C4-2B (cell line): ENCODE measurements around the gene SNX8.

Experiments
- ZFX ChIP-seq: fragments of 450-650 bp; IDR thresholded peaks from 2 replicates; pipeline ENCODE4 v1.6.1; 2017
- TF ChIP-seq, protein P1 (sequence below): fragments of 450-650 bp; conservative IDR thresholded peaks from 2 replicates; pipeline ENCODE4 v1.5.1; 2017; ENCODE audit warnings: mild to moderate bottlenecking

- TF ChIP-seq ZFX = no peak
- TF ChIP-seq, protein P1, sequence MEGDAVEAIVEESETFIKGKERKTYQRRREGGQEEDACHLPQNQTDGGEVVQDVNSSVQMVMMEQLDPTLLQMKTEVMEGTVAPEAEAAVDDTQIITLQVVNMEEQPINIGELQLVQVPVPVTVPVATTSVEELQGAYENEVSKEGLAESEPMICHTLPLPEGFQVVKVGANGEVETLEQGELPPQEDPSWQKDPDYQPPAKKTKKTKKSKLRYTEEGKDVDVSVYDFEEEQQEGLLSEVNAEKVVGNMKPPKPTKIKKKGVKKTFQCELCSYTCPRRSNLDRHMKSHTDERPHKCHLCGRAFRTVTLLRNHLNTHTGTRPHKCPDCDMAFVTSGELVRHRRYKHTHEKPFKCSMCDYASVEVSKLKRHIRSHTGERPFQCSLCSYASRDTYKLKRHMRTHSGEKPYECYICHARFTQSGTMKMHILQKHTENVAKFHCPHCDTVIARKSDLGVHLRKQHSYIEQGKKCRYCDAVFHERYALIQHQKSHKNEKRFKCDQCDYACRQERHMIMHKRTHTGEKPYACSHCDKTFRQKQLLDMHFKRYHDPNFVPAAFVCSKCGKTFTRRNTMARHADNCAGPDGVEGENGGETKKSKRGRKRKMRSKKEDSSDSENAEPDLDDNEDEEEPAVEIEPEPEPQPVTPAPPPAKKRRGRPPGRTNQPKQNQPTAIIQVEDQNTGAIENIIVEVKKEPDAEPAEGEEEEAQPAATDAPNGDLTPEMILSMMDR = no peak
Measured at GRCh38 chr7:2271273-2272026, 42.8 kb downstream of the SNX8 start.
